ENCODE data around the gene SLC38A5. TPM values are rescaled to one million over a fixed set of nuclear protein-coding genes. Genes with fewer than 3 reads are reported as not detected.
A peak's percentile ranks its signal among the peaks of the same experiment; 100 is the strongest.
"Not testable (repeated sequence)": the region's sequence is repeated elsewhere in the genome, so short reads cannot be mapped to it uniquely, and the experiment has no call there.

SLC38A5 gene
- 100 to 1,000 TPM in 1 of 2 experiments, 10 to 100 TPM in 1; 93.9 to 123 TPM for total RNA-seq

DNA sequence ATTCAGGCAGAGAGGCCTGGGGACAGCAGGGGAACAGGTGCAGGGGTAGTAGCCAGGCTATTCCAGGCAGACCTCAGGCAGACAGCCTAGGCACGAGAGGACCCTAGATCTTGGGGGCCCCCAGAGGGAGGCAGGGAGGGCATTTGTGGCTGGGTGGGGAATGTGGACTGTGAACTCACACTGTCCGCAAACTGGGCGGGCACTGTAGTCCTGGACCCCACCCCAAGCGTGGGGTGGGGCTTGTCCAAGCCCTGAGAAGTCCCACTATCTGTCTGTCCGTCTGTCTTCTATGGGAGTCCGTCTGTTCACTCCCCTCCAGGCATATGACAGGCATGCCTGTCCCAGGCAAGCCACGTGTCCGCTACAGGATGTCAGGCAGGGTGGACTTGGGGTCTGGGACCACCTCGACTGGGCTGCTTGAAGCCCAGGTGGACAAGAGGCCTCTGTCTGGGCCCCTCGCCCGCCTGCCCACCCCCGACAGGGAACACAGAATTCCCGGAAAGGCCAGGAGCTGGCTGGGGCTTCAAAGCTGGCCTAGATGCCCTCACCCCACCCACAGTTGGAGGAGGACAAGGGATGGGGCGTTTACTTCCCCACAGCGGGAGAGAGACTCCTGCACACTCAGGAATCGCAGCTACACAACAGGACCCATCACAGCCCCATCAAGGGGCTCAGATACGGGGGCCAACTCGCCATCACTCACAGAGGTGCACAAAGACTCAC is at the start of gene SLC38A5:
TSS of gene SLC38A5 (minus strand) at position 151 of the 723 bp plus-strand sequence. CDS start 2,336 bp downstream, outside the sequence.
- Mint-ChIP-seq H3K4me1 (peaks cover 43% of the 10 kb centered on the region), H3K36me3 (peaks cover 18% of the 10 kb centered on the region)
- CTCF ChIA-PET, result interaction anchor here (2.2 kb wide), 1 partner anchor 69 kb away, joined by 7 read pairs; the partner anchor contains the start of gene TBC1D25

DNA sequence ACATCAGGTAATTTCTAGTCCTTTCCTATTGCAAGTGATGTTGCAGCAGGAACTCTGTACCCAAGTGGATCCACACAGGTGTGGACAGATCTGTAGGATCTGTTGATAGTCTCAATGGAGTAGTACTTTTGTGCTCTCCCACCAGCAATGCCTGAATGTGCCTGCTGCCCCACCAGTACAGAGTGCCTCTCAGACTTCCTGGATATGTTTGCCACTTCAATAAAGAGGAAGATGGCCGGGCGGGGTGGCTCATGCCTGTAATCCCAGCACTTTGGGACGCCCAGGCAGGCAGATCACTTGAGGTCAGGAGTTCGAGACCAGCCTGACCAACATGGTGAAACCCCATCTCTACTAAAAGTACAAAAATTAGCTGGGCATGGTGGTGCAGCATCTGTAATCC is 49.4 kb upstream of the SLC38A5 start:
- H3K9me3 Mint-ChIP-seq (ENCODE audit: low read depth); H3K27me3 Mint-ChIP-seq; ATAC-seq; DNase-seq; H3K4me3 Mint-ChIP-seq; CTCF ChIA-PET: not testable (repeated sequence)
- Mint-ChIP-seq H3K4me1 (peaks cover 35% of the 10 kb centered on the region), H3K27ac (peak overlapping the region; percentile 93), H3K36me3 (peaks cover 21% of the 10 kb centered on the region)

More for the DNA sequence above, at the start of gene SLC38A5:
- no peaks in the 10 kb centered on the region for H3K27me3 Mint-ChIP-seq
- ATAC-seq (no peak), DNase-seq (no peak)
- H3K27ac Mint-ChIP-seq, result peak within 1 kb of the TSS; percentile 89
- H3K9me3 Mint-ChIP-seq (ENCODE audit: low read depth), result no peaks in the 10 kb centered on the region
- H3K4me3 Mint-ChIP-seq, result peak within 1 kb of the TSS; percentile 91

DNA sequence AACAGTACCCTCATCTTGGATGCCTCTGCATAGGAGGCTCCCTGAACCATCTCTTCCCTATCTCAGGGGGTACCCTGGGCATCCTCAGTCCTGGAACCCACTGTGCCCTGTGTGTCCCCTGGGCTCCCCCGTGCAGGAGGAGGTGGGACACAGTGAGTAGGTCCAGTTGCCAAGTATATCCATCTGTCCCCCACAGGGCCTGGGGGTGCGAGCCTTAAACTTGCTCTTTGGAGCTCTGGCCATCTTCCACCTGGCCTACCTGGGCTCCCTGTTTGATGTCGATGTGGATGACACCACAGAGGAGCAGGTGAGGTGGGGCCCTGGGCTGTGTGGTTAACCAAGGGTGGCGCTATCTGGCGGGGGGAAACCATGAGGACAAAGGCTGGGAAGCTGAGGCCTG is 46.9 kb upstream of the SLC38A5 start:
- no peak for DNase-seq
- CTCF ChIA-PET, result interaction anchor here (0.7 kb wide), 1 partner anchor 43 kb away, joined by 3 read pairs; no protein-coding TSS in a partner anchor

DNA sequence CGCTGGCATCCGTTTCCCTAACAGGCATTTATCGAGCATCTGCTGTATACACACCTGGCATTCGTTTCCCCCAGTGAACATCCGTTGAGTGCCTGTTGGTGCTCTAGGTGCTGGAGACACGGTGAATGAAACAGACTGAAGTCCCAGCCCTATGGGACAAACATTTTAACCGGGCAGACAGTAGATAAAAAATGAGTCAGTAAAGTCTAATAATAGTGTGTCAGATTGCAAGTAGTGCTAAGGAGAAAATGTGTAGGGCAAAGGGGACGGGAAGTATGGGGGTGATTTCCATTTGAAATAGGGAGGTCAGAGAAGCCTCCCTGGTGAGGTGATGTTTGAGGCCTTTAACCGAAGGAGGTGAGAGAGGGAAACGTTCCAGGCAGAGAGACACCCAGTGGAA is 46.2 kb upstream of the SLC38A5 start:
- Mint-ChIP-seq H3K27me3 (no peaks in the 10 kb centered on the region), H3K27ac (peak overlapping the region; percentile 42), H3K9me3 (ENCODE audit: low read depth) (no peaks in the 10 kb centered on the region), H3K4me1 (peaks cover 38% of the 10 kb centered on the region), H3K4me3 (no peak overlapping the region), H3K36me3 (peaks cover 17% of the 10 kb centered on the region)
- DNase-seq (no peak), ATAC-seq (no peak)
- CTCF ChIA-PET, result no interaction called here

More for the DNA sequence above, 46.9 kb upstream of the SLC38A5 start:
- H3K27ac Mint-ChIP-seq, result peak overlapping the region; percentile 30
- peaks cover 13% of the 10 kb centered on the region for H3K36me3 Mint-ChIP-seq
- no peaks in the 10 kb centered on the region for H3K27me3 Mint-ChIP-seq
- no peaks in the 10 kb centered on the region for H3K9me3 Mint-ChIP-seq (ENCODE audit: low read depth)
- ATAC-seq, result no peak
- H3K4me3 Mint-ChIP-seq, result no peak overlapping the region
- peaks cover 33% of the 10 kb centered on the region for H3K4me1 Mint-ChIP-seq

DNA sequence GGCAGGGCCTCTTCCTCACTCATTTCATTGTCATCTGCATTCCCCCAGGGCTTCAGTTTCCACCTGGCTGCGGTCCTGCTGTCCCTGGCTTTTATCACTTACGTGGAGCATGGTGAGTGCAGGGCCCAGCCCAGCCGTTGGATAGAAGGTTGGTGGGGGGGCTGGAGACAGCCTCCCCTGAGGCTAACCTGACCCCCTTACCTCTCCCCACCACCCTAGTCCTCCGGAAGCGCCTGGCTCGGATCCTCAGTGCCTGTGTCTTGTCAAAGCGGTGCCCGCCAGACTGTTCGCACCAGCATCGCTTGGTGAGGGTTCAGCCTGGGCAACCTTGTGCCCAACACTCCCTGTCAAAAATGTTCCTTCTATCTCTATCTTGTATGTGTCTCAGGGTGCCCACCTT is 45.8 kb upstream of the SLC38A5 start:
- Mint-ChIP-seq H3K27ac (no peak overlapping the region), H3K36me3 (peaks cover 18% of the 10 kb centered on the region), H3K4me1 (peaks cover 38% of the 10 kb centered on the region), H3K27me3 (no peaks in the 10 kb centered on the region), H3K4me3 (no peak overlapping the region), H3K9me3 (ENCODE audit: low read depth) (no peaks in the 10 kb centered on the region)
- ATAC-seq (no peak), DNase-seq (no peak)
- CTCF ChIA-PET, result no interaction called here

DNA sequence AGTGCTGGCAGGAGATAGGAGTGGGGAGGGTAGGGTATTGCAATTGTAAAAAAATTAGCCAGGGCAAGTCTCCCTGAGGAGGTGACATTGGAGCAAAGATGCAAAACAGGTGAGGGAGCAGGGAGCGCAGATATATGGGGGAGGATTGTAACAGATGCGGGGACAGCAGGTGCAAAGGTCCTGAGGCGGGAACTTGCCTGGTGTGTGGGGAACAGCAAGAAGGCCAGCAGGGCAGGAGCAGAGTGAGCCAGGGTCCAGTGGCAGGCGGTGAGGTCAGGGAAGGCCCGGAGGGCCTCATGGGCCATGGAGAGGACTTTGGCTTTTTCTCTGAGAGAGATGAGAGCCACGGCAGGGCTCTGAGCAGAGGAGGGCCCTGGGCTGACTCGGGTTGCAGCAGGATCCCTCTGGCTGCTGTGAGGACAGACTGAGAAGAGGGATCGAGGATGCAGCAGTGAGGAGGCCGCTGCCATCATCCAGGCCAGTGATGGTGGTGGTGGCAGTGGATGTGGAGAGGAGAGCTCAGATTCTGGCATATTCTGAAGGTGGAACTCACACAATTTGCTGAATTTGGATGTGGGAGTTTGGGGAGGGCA is 44.9 kb upstream of the SLC38A5 start:
- peaks cover 20% of the 10 kb centered on the region for H3K36me3 Mint-ChIP-seq
- no peak overlapping the region for H3K4me3 Mint-ChIP-seq
- peak overlapping the region; percentile 49 for H3K27ac Mint-ChIP-seq
- CTCF ChIA-PET, result interaction anchor here (1.2 kb wide), 1 partner anchor 24 kb away, joined by 3 read pairs; the partner anchor contains the start of gene TBC1D25
- ATAC-seq (no peak), DNase-seq (no peak)
- H3K27me3 Mint-ChIP-seq, result no peaks in the 10 kb centered on the region
- no peaks in the 10 kb centered on the region for H3K9me3 Mint-ChIP-seq (ENCODE audit: low read depth)
- peaks cover 38% of the 10 kb centered on the region for H3K4me1 Mint-ChIP-seq

DNA sequence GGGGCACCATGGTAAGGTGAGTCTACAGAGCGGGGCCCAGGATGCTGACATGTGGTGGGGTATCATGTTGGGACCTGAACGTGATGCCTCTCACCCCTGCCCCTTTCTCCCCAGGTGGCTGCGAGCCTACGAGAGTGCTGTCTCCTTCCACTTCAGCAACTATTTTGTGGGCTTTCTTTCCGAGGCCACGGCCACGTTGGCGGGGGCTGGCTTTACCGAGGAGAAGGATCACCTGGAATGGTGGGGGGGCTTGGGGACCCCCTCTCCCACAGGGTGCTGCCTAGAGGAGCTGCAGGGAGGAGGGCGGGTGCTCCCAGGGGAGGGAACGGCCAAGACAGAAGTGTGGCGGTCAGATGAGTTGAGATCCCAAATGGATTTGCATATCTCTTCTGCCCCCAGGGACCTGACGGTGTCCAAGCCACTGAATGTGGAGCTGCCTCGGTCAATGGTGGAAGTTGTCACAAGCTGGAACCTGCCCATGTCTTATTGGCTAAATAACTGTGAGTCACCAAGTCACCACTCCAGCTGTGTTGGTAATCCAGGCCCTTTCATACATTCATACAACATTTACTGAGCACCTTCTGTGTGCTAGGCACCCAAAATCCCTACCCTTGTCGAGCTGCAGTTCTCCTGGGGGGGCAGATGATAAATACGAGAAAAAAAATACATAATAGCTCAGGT is 44.2 kb upstream of the SLC38A5 start:
- DNase-seq (no peak), ATAC-seq (no peak)
- H3K9me3 Mint-ChIP-seq (ENCODE audit: low read depth), result no peaks in the 10 kb centered on the region
- H3K4me3 Mint-ChIP-seq, result no peak overlapping the region
- H3K4me1 Mint-ChIP-seq, result peaks cover 39% of the 10 kb centered on the region
- peaks cover 18% of the 10 kb centered on the region for H3K36me3 Mint-ChIP-seq
- no peaks in the 10 kb centered on the region for H3K27me3 Mint-ChIP-seq
- no peak overlapping the region for H3K27ac Mint-ChIP-seq
- CTCF ChIA-PET, result interaction anchor here (1.2 kb wide), 1 partner anchor 25 kb away, joined by 3 read pairs; the partner anchor contains the start of gene TBC1D25

DNA sequence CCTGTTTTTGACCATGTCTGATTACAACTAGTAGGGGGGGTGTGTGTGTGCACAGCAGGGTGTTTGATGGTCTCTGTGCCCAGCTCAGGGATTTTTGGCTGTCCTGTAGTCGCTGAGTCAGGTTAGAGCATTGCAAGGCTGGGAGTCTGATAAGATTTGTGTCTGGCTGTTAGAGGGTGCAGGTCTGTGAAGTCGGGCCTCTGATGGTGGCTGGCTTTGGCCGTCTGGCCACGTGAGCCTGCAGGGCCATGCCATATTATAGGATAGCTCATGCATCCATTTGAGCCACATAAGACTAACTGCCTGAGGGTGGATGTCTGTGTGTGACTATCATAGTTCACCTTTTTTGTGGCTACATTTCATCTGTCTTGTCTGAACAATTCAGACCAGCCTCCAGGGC is 43.6 kb upstream of the SLC38A5 start:
- ATAC-seq (no peak), DNase-seq (no peak)
- H3K36me3 Mint-ChIP-seq, result peaks cover 16% of the 10 kb centered on the region
- no peaks in the 10 kb centered on the region for H3K9me3 Mint-ChIP-seq (ENCODE audit: low read depth)
- no peak overlapping the region for H3K4me3 Mint-ChIP-seq
- CTCF ChIA-PET, result no interaction called here
- H3K4me1 Mint-ChIP-seq, result peaks cover 38% of the 10 kb centered on the region
- H3K27ac Mint-ChIP-seq, result no peak overlapping the region
- H3K27me3 Mint-ChIP-seq, result no peaks in the 10 kb centered on the region

DNA sequence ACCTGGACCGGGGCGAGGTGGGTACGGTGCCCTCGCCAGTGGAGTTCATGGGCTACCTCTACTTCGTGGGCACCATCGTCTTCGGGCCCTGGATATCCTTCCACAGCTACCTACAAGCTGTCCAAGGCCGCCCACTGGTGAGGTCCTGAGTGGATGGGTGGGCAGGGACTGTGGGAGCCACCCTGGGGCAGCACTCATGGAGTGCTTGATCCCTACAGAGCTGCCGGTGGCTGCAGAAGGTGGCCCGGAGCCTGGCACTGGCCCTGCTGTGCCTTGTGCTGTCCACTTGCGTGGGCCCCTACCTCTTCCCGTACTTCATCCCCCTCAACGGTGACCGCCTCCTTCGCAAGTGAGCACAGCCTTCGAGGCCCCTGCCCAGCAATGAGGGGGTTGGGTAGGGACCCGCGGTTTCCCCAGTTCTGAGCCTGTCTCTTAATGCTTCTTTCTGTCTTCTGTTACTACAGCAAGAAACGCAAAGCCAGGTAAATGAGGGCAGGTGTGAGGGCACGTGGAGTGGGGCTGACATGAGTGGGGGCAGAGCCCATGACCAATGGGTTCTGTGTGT is 42.4 kb upstream of the SLC38A5 start:
- DNase-seq, result no peak
- Mint-ChIP-seq H3K9me3 (ENCODE audit: low read depth) (no peaks in the 10 kb centered on the region), H3K36me3 (peaks cover 16% of the 10 kb centered on the region), H3K4me1 (peaks cover 40% of the 10 kb centered on the region), H3K27ac (no peak overlapping the region), H3K4me3 (no peak overlapping the region), H3K27me3 (no peaks in the 10 kb centered on the region)
- no peak for ATAC-seq
- CTCF ChIA-PET, result no interaction called here

DNA sequence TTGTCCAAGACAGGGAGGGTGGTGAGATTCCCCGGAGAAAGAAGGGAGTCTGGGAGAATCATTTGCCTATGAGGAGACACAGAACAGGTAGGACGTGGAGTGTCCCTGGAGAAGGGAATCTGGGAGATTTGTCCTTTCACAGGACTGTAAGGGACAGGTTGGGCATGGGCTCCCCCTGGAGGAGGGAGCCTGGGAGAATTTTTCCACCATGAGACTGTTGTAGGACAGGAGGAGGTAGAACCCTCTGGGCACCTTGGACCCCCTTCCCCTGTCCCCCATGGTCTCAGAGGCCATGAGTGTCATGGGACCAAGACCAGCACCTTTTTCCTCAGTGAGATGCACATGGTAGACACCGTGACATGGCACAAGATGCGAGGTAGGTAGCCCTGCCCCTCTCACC is 41.5 kb upstream of the SLC38A5 start:
- Mint-ChIP-seq H3K27me3 (no peaks in the 10 kb centered on the region), H3K36me3 (peaks cover 16% of the 10 kb centered on the region), H3K9me3 (ENCODE audit: low read depth) (no peaks in the 10 kb centered on the region), H3K27ac (no peak overlapping the region), H3K4me3 (no peak overlapping the region), H3K4me1 (peaks cover 34% of the 10 kb centered on the region)
- CTCF ChIA-PET, result no interaction called here
- ATAC-seq, result no peak
- no peak for DNase-seq

DNA sequence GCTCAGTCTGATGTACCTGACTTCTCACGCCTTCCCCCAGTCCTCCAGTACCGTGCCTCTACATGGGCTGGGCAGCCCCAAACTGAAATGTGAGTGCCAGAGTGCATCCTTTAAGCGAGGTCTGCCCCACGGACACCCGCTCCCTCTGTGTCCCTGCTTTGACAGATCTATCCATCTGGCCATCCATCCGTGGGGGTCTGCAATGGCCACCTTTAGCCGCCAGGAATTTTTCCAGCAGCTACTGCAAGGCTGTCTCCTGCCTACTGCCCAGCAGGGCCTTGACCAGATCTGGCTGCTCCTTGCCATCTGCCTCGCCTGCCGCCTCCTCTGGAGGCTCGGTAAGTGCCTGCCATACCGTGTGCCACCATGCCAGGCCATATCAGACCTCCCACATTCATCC is 39.6 kb upstream of the SLC38A5 start:
- Mint-ChIP-seq H3K27ac (peak overlapping the region; percentile 81), H3K36me3 (peaks cover 9% of the 10 kb centered on the region), H3K27me3 (no peaks in the 10 kb centered on the region), H3K9me3 (ENCODE audit: low read depth) (no peaks in the 10 kb centered on the region), H3K4me1 (peaks cover 30% of the 10 kb centered on the region), H3K4me3 (peak overlapping the region; percentile 90)
- CTCF ChIA-PET, result interaction anchor here (1.2 kb wide), 1 partner anchor 21 kb away, joined by 3 read pairs; no protein-coding TSS in a partner anchor
- ATAC-seq (no peak), DNase-seq (no peak)

DNA sequence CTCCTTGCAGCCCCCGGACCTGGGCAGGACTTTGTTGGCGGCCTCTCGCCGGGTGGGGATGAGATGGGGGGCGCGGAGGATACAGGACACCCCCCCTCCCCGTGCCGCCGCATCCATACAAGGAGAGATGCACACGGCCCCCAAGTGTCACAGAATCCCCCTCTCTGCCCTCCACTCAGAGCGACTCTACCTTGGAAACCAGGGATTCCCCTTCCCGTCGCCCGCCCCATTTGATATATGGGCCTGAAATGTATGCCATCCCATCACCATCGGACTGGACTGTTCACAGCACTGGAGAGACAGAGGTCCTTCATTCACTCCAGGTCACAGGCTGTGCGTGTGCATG is 39.2 kb upstream of the SLC38A5 start:
- CTCF ChIA-PET, result interaction anchor here (2.3 kb wide), 1 partner anchor 30 kb away, joined by 8 read pairs; the partner anchor contains the start of gene TBC1D25
- ATAC-seq, result peak; percentile 21
- H3K4me1 Mint-ChIP-seq, result peaks cover 30% of the 10 kb centered on the region
- no peaks in the 10 kb centered on the region for H3K27me3 Mint-ChIP-seq
- H3K4me3 Mint-ChIP-seq, result peak overlapping the region; percentile 90
- no peaks in the 10 kb centered on the region for H3K9me3 Mint-ChIP-seq (ENCODE audit: low read depth)
- DNase-seq, result no peak
- peaks cover 9% of the 10 kb centered on the region for H3K36me3 Mint-ChIP-seq
- H3K27ac Mint-ChIP-seq, result peak overlapping the region; percentile 81

Measured in activated CD8-positive, alpha-beta memory T cell treated with anti-CD3 and anti-CD28 coated beads, Interleukin-2, amount 10 ng/mL, durations not matched to agents 7 days and 5 days (primary cell).